GM18520 (cell line): ENCODE results near the gene CAPN11.

ENCODE experiments used
- ATAC-seq: cut with Tn5 transposase; IDR thresholded peaks from one replicate; pipeline ENCODE4 v1.9.1; 2021; ENCODE audit not compliant: unreplicated experiment

Gene CAPN11

DNA sequence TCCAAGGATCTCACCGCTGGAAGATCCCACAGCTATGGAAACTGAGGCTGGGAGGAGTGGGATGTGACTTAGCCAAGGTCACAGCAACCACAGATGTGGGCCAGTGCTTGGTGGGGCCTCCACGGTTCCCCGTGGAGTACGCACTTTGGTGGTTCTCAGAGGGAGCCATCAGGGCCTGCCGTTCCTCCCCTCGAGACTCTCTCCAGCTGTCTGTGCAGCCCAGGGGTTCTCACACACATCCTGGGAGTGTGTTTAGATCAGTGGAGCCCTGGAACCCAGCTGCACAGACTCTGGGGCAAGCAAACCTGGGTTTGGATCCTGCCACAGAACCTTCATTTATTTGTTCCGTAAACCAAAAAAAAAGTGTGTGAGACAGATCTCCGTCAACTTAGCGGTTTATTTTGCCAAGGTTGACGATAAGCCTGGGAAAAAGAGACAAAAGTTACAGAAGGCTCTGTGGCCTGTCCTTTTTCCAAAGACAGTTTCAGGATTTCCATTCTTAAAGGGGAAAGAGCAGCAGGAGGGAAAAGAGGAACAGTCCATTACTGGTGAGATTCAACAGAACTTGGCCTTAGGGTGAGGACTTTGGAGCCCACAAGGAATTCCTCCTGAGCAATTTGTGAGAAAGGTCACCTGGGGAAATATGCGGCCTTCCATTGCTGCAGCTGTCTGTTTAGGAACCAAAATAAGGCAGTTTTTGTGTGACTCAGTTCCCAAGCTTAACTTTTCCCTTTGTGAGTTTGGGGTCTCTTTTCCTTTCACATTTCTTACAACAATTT, 44.5 kb downstream of the CAPN11 start:
- no peak for ATAC-seq

- no peak for ATAC-seq
Measured at GRCh38 chr6:44203955-44204354, 45.3 kb downstream of the CAPN11 start.

DNA sequence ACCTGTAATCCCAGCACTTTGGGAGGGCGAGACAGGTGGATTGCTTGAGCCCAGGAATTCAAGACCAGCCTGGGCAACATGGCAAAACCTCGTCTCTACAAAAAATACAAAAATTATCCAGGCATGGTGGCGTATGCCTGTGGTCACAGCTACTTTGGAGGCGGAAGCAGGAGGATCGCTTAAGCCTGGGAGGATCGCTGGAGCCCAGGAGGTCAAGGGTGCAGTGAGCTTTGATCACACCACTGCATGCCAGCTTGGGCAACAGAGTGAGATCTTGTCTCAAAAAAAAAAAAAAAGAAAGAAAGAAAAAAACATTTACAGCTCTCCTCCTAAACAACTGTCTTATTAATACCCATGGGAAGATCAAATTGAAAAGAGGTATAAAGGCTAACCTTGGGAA, 49.3 kb downstream of the CAPN11 start:
- ATAC-seq = no peak

- no peak for ATAC-seq
Measured at GRCh38 chr6:44211284-44211683, 52.7 kb downstream of the CAPN11 start.

DNA sequence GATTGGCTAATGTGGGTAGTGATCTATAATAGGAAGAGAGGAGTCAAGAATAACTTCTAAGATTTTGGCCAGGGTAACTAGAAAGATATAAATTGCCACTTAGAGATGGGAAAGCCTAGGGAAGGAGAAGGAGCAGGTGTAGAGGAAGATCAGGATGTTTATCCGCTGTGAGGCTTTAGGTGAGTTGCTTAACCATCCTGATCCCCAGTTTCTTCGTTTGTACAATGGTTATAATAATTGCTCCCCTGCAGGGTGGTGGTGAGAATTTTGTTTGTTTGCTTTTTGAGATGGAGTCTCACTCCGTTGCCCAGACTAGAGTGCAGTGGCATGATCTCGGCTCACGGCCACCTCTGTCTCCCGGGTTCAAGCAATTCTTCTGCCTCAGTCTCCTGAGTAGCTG, 55.7 kb downstream of the CAPN11 start:
- ATAC-seq = no peak

GRCh38 chr6:44216677-44217331, 58.2 kb downstream of the CAPN11 start, which contains the start of gene MYMX:
TSS of gene MYMX (plus strand) at chr6:44216926. CDS start at chr6:44217472, 546 bp downstream.
- ATAC-seq = no peak

GRCh38 chr6:44217332-44218143, 58.9 kb downstream of the CAPN11 start:
- no peak for ATAC-seq

GRCh38 chr6:44219053-44219814, 60.6 kb downstream of the CAPN11 start:
- ATAC-seq = no peak

DNA sequence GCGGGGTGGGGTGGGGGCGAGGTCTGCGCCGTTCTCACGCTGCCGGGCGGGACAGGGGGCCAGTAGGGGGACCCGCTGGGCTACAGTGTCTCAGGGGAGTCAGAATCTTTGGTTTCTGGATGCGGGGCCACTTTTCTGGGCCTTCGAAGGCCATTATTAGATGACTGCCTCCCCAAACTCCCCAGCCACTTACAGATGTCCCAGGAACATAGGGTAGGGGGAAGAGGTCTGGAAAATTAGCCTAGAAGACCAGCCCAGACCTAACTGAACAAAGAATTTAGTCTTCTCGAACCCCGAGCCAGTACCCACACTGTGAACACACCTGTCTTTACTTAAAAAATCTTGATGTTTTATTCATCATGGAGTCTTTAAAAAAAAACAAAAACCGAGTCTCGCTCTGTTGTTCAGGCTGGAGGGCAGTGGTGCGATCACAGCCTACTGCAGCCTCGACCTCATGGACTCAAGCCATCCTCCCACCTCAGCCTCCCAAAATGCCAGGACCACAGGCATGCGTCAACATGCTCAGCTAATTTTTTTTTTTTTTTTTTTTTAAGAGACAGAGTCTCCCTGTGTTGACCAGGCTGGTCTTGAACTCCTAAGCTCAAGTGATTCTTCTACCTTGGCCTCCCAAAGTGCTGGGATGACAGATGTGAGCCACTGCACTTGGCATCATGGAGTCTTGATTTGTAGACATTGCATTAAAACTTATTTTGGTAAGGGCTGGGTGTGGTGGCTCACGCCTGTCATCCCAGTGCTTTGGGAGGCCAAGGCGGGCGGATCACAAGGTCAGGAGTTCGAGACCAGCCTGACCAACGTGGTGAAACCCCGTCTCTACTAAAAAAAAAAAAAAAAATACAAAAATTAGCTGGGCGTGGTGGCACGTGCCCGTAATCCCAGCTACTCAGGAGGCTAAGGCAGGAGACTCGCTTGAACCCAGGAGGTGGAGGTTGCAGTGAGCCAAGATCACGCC, 61.5 kb downstream of the CAPN11 start:
- no peak for ATAC-seq

DNA sequence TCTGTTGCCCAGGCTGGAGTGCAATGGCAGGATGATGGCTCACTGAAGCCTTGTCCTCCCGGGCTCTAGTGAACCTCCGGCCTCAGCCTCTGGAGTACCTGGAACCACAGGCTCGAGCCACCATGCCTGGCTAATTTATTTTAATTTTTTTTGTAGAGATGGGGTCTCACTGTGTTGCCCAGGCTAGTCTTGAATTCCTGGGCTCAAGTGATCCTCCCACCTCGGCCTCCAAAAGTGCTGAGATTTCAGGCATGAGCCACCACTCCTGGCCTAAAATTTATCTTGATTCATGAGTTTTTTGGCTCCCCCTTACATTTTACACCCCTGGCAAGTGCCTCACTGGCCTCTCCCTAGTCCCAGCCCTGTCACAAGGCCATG, 62.3 kb downstream of the CAPN11 start:
- ATAC-seq = no peak

DNA sequence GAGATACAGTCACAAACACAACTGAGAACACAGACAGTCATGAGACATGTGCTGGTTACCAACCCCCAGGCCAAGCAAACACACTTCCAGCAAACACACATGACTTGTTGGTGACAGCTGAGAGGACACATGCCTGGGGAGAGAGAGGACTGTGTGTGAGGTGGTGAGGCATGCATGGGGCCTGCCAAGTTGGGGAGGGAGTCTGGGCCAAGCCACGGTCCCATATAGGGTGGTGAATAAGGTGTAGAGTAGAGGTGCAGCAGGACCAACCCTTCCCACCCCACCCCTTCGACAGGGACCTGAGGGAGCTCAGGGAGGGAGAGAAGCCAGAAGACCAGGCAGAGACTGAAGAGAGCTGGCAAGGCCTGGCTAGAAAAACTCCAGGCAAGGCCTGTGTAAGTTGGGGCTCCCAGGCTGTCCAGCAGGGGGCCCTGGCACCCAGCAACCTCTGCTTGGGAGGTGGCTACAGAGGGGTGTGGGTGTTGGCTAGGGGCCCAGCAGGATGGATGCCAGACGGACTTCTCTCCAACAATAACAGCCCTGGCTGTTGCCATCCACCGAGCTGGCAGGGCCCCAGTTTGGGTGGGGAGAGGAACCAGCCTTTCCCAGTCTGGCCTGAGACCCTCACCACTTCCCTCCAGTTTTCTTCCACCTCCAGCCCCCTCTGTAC, 62.8 kb downstream of the CAPN11 start:
- peak; percentile 38 for ATAC-seq

DNA sequence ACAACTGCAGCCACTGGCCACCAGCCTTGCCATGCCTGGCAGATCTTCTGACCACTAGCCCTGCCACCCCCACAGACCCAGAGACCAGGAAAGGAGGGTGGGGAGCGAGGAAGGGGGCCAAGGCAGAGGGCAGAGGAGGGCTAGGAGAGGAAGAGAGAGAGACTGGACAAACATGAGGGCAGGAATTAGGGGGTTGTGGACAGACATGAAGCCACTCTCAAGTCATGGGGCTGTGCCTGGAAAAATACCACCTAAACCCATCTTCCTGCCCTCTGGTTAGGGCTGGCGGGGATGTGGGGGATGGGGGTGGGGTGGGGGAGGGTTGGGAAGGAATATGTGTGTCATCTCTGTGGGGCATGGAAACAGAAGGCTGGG, 63.3 kb downstream of the CAPN11 start:
- ATAC-seq = no peak

- no peak for ATAC-seq
Measured at GRCh38 chr6:44222486-44223318, 64.1 kb downstream of the CAPN11 start.

- no peak for ATAC-seq
Measured at GRCh38 chr6:44223319-44224028, 64.9 kb downstream of the CAPN11 start, which contains the start of gene SLC29A1. TSS of gene SLC29A1 (plus strand) at chr6:44223595. CDS start at chr6:44227314, 3,719 bp downstream.

GRCh38 chr6:44224029-44224964, 65.7 kb downstream of the CAPN11 start:
- ATAC-seq = no peak

DNA sequence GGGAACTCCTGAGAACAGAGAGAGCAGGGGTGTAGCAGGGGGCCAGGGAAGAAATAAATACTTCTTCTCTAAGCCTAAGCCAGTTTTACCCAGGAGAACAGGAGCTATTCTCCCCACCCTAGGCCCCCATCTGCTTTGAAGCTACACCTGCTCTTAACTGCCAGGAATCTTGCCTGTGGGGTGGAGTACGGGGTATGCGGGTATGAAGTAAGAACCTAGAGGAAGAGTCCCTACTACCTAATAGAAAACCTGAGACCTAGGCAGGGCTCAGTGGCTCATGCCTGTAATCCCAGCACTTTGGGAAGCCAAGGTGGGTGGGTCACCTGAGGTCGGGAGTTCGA, 66.3 kb downstream of the CAPN11 start:
- ATAC-seq = no peak
